Kidney epithelial cell (primary cell): ENCODE data around the gene KIF4B. TPM values are rescaled to one million over a fixed set of nuclear protein-coding genes. Genes with fewer than 3 reads are reported as not detected.

ENCODE experiments used
- DNase-seq: peaks from one replicate; pipeline ENCODE4 v3.0.0-alpha.2; 2010; ENCODE audit warnings: low read depth
- H3K27me3 ChIP-seq: 2 replicates; pipeline ENCODE4 v1.6.0; 2011; ENCODE audit warnings: low read length; ENCODE audit not compliant: control insufficient read depth, insufficient read depth
- H3K36me3 ChIP-seq: 2 replicates; pipeline ENCODE4 v1.5.1; 2011; ENCODE audit warnings: low read length; ENCODE audit not compliant: control insufficient read depth, insufficient read depth
- H3K4me3 ChIP-seq: 2 replicates; pipeline ENCODE4 v1.5.1; 2011; ENCODE audit warnings: low read depth, mild to moderate bottlenecking, control low read depth, low read length
- CTCF ChIP-seq: IDR thresholded peaks from 2 replicates; pipeline ENCODE4 v1.5.1; 2011; ENCODE audit warnings: mild to moderate bottlenecking, moderate library complexity, low read length, control low read depth, inconsistent platforms; ENCODE audit not compliant: insufficient read depth, poor library complexity, severe bottlenecking
- total RNA-seq: library from RNA; depleted of rRNA; stranded (reverse); fragments of >200 nt; gene quantifications from 2 replicates; pipeline ENCODE4 v1.2.3, GENCODE V29; 2015

Gene KIF4B
- total RNA-seq, 1 donor from 2014 or later = not detected

- no peak for TF ChIP-seq CTCF
- Histone ChIP-seq H3K36me3 (no peaks in the 10 kb centered on the region), H3K4me3 (no peak overlapping the region), H3K27me3 (no peaks in the 10 kb centered on the region)
- no peak for DNase-seq
Measured at GRCh38 chr5:154986151-154986550, 27.4 kb upstream of the KIF4B start.

GRCh38 chr5:154989626-154990025 lies 23.9 kb upstream of the KIF4B start:
- Histone ChIP-seq H3K27me3 (no peaks in the 10 kb centered on the region), H3K36me3 (no peaks in the 10 kb centered on the region), H3K4me3 (no peak overlapping the region)
- DNase-seq = no peak
- TF ChIP-seq CTCF = no peak

- DNase-seq = no peak
- H3K27me3 ChIP-seq = no peaks in the 10 kb centered on the region
- H3K4me3 ChIP-seq = no peak overlapping the region
- H3K36me3 ChIP-seq = no peaks in the 10 kb centered on the region
- TF ChIP-seq CTCF = no peak
Measured at GRCh38 chr5:154993461-154993860, 20.1 kb upstream of the KIF4B start.

GRCh38 chr5:154995679-154996078 lies 17.9 kb upstream of the KIF4B start:
- Histone ChIP-seq H3K4me3 (no peak overlapping the region), H3K27me3 (no peaks in the 10 kb centered on the region), H3K36me3 (no peaks in the 10 kb centered on the region)
- DNase-seq = no peak
- no peak for TF ChIP-seq CTCF

GRCh38 chr5:154997746-154998145 lies 15.8 kb upstream of the KIF4B start:
- Histone ChIP-seq H3K27me3 (no peaks in the 10 kb centered on the region), H3K4me3 (no peak overlapping the region), H3K36me3 (no peaks in the 10 kb centered on the region)
- TF ChIP-seq CTCF = no peak
- DNase-seq = no peak

GRCh38 chr5:154999865-155000264 lies 13.7 kb upstream of the KIF4B start:
- Histone ChIP-seq H3K4me3 (no peak overlapping the region), H3K27me3 (no peaks in the 10 kb centered on the region), H3K36me3 (no peaks in the 10 kb centered on the region)
- no peak for DNase-seq
- no peak for TF ChIP-seq CTCF
